Liver (tissue), 9 donors: ENCODE results near the gene RPL10A. TPM values are rescaled to one million over a fixed set of nuclear protein-coding genes. Genes with fewer than 3 reads are reported as not detected.
A peak's percentile ranks its signal among the peaks of the same experiment; 100 is the strongest.

Source experiments
- DNase-seq: peaks from one replicate; pipeline ENCODE4 v3.0.0-alpha.2; 2017; ENCODE audit warnings: low spot score
- H3K27ac ChIP-seq, 2 donors: one replicate each; pipeline ENCODE4 v1.7.0; 2013; ENCODE audit warnings: inconsistent platforms in 2 of 2, low read length in 2 of 2, control low read depth in 1 of 2, low read depth in 1 of 2, mild to moderate bottlenecking in 1 of 2
- H3K27me3 ChIP-seq, 4 donors: one replicate each; pipeline versions ENCODE4 v1.6.1 to v1.7.0; 2013; ENCODE audit warnings: low read length in 3 of 4, inconsistent platforms in 1 of 4, mild to moderate bottlenecking in 1 of 4, moderate library complexity in 1 of 4; ENCODE audit not compliant: control insufficient read depth in 4 of 4, insufficient read depth in 4 of 4
- H3K36me3 ChIP-seq, 4 donors: one replicate each; pipeline versions ENCODE4 v1.6.1 to v1.7.0; 2013; ENCODE audit warnings: low read length in 3 of 4, mild to moderate bottlenecking in 3 of 4, low read depth in 1 of 4, moderate library complexity in 1 of 4; ENCODE audit not compliant: control insufficient read depth in 4 of 4, insufficient read depth in 3 of 4
- H3K4me1 ChIP-seq, 4 donors: one replicate each; pipeline versions ENCODE4 v1.6.1 to v1.7.0; 2013; ENCODE audit warnings: low read length in 3 of 4, mild to moderate bottlenecking in 3 of 4, moderate library complexity in 1 of 4; ENCODE audit not compliant: control insufficient read depth in 4 of 4, insufficient read depth in 4 of 4
- H3K4me3 ChIP-seq, 3 donors: one replicate each; pipeline versions ENCODE4 v1.6.1 to v1.7.0; 2013; ENCODE audit warnings: low read length in 3 of 3, control low read depth in 1 of 3, low read depth in 1 of 3, mild to moderate bottlenecking in 1 of 3
- H3K9ac ChIP-seq, 2 donors: one replicate each; pipeline ENCODE4 v1.7.0; 2013; ENCODE audit warnings: low read length in 2 of 2, mild to moderate bottlenecking in 2 of 2, moderate library complexity in 2 of 2, control low read depth in 1 of 2, low read depth in 1 of 2
- H3K9me3 ChIP-seq, 4 donors: one replicate each; pipeline versions ENCODE4 v1.6.1 to v1.7.0; 2013; ENCODE audit warnings: low read length in 3 of 4; ENCODE audit not compliant: control insufficient read depth in 4 of 4
- EGR1 ChIP-seq, 2 donors: IDR thresholded peaks; 2 replicates each; pipeline ENCODE4 v1.6.1; 2016 to 2018; ENCODE audit warnings: antibody characterized with exemption in 2 of 2, low read depth in 2 of 2
- FOXA2 ChIP-seq: IDR thresholded peaks from 2 replicates; pipeline ENCODE4 v1.6.1; 2016; ENCODE audit warnings: antibody characterized with exemption
- HNF4G ChIP-seq: IDR thresholded peaks from 2 replicates; pipeline ENCODE4 v1.6.1; 2016; ENCODE audit warnings: antibody characterized with exemption
- JUND ChIP-seq, 2 donors: IDR thresholded peaks; 2 replicates each; pipeline ENCODE4 v1.6.1; 2016; ENCODE audit warnings: antibody characterized with exemption in 2 of 2
- NR2F2 ChIP-seq: IDR thresholded peaks from 2 replicates; pipeline ENCODE4 v1.6.1; 2016; ENCODE audit warnings: antibody characterized with exemption
- RAD21 ChIP-seq, 2 donors: IDR thresholded peaks; 2 replicates each; pipeline ENCODE4 v1.6.1; 2016; ENCODE audit warnings: antibody characterized with exemption in 2 of 2, mild to moderate bottlenecking in 2 of 2
- RXRA ChIP-seq, 2 donors: IDR thresholded peaks; 2 replicates each; pipeline ENCODE4 v1.6.1; 2017 to 2018; ENCODE audit warnings: antibody characterized with exemption in 2 of 2, mild to moderate bottlenecking in 1 of 2
- SP1 ChIP-seq: IDR thresholded peaks from 2 replicates; pipeline ENCODE4 v1.6.1; 2018; ENCODE audit warnings: antibody characterized with exemption, mild to moderate bottlenecking
- TAF1 ChIP-seq: conservative IDR thresholded peaks from 2 replicates; pipeline ENCODE4 v1.6.1; 2016; ENCODE audit warnings: antibody characterized with exemption, mild to moderate bottlenecking
- YY1 ChIP-seq: IDR thresholded peaks from 2 replicates; pipeline ENCODE4 v1.6.1; 2016; ENCODE audit warnings: antibody characterized with exemption, mild to moderate bottlenecking
- WGBS: extraction: QIAGEN DNeasy Blood & Tissue Kit; methylation state at CpG from one replicate; pipeline ENCODE4 v1.1.7; 2013; 5-methylcytosine and 5-hydroxymethylcytosine counted together
- polyA plus RNA-seq, 2 donors: library from polyadenylated mRNA; stranded (reverse) in 1 of 2; unstranded in 1 of 2; fragments of 200-250 nt in 1 of 2; fragments of >200 nt in 1 of 2; fragmentation: Nextera tagmentation in 1 of 2; extraction: Ambion mirVana in 1 of 2; gene quantifications; one replicate each; pipeline versions ENCODE4 v1.2.1 to v1.2.3, GENCODE V29; 2013 to 2015
- total RNA-seq, 2 donors: library from RNA; depleted of rRNA; stranded (reverse); fragments of >200 nt; gene quantifications; one replicate each; pipeline ENCODE4 v1.2.3, GENCODE V29; 2014
- TF ChIP-seq, protein P1 (sequence below): IDR thresholded peaks from 2 replicates; pipeline ENCODE4 v1.6.1; 2016; ENCODE audit warnings: antibody characterized with exemption
- TF ChIP-seq, protein P2 (sequence below): IDR thresholded peaks from 2 replicates; pipeline ENCODE4 v1.6.1; 2016; ENCODE audit warnings: antibody characterized with exemption
- TF ChIP-seq, protein P3 (sequence below): IDR thresholded peaks from 2 replicates; pipeline ENCODE4 v1.6.1; 2016; ENCODE audit warnings: antibody characterized with exemption
- TF ChIP-seq, protein P4 (sequence below): fragments of 150-350 bp; IDR thresholded peaks from 2 replicates; pipeline ENCODE4 v1.5.1; 2017; ENCODE audit warnings: improper control_type of control experiment, low read depth, low read length; ENCODE audit not compliant: missing input control
- TF ChIP-seq, protein P5 (sequence below): IDR thresholded peaks from 2 replicates; pipeline ENCODE4 v1.6.1; 2016; ENCODE audit warnings: antibody characterized with exemption, mild to moderate bottlenecking
- donor health status: healthy.
- donor health status: healthy.
- donor health status: healthy.
- donor health status: healthy.
- donor health status: healthy.

The RPL10A gene
- total and polyA plus RNA-seq, 4 donors = 213 to 1,235 (median 528) TPM

DNA sequence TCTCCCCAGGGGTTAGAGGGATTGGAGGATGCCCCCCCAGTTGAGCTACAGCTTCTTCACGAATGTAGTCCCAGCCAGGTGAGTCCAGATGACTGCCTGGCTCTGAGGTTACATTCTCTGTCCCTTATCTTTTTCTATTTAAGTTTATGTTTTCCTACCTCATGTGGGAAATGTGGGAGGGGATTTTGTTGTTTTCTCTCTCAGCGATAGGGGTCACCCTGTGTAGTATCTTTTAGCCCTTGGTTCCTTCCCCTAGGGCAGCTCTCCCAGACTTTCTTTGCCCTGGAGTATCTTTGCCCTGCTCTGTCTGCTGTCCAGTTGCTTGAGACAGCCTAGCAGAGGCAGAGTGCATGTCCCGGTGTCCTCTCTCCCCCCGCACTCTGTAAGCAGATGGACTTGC is 10.3 kb upstream of the RPL10A start:
- H3K27ac ChIP-seq = no peak overlapping the region
- H3K9me3 ChIP-seq = no peaks in the 10 kb centered on the region
- H3K4me1 ChIP-seq = peaks cover 0 to 7% (median 4%) of the 10 kb centered on the region in 4 donors
- 85% methylated on average over 4 of the region's 4 CpGs for WGBS
- H3K9ac ChIP-seq = no peak overlapping the region
- no peaks in the 10 kb centered on the region for H3K27me3 ChIP-seq
- TF ChIP-seq TAF1 = no peak
- TF ChIP-seq EGR1 (IDR thresholded peaks at IDR 0.05; ENCODE audit: low read depth in 2 of 2) = no peak
- TF ChIP-seq, protein P1, sequence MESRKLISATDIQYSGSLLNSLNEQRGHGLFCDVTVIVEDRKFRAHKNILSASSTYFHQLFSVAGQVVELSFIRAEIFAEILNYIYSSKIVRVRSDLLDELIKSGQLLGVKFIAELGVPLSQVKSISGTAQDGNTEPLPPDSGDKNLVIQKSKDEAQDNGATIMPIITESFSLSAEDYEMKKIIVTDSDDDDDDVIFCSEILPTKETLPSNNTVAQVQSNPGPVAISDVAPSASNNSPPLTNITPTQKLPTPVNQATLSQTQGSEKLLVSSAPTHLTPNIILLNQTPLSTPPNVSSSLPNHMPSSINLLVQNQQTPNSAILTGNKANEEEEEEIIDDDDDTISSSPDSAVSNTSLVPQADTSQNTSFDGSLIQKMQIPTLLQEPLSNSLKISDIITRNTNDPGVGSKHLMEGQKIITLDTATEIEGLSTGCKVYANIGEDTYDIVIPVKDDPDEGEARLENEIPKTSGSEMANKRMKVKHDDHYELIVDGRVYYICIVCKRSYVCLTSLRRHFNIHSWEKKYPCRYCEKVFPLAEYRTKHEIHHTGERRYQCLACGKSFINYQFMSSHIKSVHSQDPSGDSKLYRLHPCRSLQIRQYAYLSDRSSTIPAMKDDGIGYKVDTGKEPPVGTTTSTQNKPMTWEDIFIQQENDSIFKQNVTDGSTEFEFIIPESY = no peak
- TF ChIP-seq FOXA2 = no peak
- TF ChIP-seq, protein P2, sequence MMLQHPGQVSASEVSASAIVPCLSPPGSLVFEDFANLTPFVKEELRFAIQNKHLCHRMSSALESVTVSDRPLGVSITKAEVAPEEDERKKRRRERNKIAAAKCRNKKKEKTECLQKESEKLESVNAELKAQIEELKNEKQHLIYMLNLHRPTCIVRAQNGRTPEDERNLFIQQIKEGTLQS = no peak
- no peak for TF ChIP-seq JUND (IDR thresholded peaks at IDR 0.05)
- no peak for TF ChIP-seq HNF4G
- DNase-seq = no peak
- no peaks in the 10 kb centered on the region for H3K36me3 ChIP-seq
- no peak overlapping the region for H3K4me3 ChIP-seq

DNA sequence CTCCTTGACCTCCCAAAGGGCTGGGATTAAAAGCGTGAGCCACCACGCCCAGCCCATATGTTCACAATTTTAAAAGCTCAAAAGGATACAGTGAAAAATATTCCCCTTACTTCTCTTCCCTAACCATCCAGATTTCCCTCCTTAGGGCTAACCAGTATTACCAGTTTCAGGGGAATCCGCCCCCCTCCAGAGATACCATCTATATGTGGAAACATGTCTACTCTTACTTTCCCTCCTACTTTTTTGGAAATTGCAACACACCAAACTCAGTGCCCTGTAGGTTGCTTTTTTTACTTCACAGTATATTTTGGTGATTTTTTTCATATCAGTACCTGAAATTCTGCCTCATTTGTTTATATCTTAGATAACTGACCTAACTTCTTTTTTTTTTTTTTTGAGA is 6.9 kb upstream of the RPL10A start:
- WGBS = 98% methylated on average over 3 of the region's 3 CpGs
- DNase-seq = no peak
- Histone ChIP-seq H3K4me3 (no peak overlapping the region), H3K4me1 (peaks cover 0 to 2% (median 0%) of the 10 kb centered on the region in 4 donors), H3K9me3 (no peaks in the 10 kb centered on the region), H3K36me3 (no peaks in the 10 kb centered on the region), H3K9ac (no peak overlapping the region), H3K27ac (no peak overlapping the region), H3K27me3 (no peaks in the 10 kb centered on the region)
- TF ChIP-seq EGR1 (IDR thresholded peaks at IDR 0.05; ENCODE audit: low read depth in 2 of 2) = no peak
- TF ChIP-seq TAF1 = no peak
- TF ChIP-seq, protein P3, sequence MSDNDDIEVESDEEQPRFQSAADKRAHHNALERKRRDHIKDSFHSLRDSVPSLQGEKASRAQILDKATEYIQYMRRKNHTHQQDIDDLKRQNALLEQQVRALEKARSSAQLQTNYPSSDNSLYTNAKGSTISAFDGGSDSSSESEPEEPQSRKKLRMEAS = no peak
- TF ChIP-seq, protein P4, sequence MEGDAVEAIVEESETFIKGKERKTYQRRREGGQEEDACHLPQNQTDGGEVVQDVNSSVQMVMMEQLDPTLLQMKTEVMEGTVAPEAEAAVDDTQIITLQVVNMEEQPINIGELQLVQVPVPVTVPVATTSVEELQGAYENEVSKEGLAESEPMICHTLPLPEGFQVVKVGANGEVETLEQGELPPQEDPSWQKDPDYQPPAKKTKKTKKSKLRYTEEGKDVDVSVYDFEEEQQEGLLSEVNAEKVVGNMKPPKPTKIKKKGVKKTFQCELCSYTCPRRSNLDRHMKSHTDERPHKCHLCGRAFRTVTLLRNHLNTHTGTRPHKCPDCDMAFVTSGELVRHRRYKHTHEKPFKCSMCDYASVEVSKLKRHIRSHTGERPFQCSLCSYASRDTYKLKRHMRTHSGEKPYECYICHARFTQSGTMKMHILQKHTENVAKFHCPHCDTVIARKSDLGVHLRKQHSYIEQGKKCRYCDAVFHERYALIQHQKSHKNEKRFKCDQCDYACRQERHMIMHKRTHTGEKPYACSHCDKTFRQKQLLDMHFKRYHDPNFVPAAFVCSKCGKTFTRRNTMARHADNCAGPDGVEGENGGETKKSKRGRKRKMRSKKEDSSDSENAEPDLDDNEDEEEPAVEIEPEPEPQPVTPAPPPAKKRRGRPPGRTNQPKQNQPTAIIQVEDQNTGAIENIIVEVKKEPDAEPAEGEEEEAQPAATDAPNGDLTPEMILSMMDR = no peak
- no peak for TF ChIP-seq FOXA2
- TF ChIP-seq, protein P1 = no peak

DNA sequence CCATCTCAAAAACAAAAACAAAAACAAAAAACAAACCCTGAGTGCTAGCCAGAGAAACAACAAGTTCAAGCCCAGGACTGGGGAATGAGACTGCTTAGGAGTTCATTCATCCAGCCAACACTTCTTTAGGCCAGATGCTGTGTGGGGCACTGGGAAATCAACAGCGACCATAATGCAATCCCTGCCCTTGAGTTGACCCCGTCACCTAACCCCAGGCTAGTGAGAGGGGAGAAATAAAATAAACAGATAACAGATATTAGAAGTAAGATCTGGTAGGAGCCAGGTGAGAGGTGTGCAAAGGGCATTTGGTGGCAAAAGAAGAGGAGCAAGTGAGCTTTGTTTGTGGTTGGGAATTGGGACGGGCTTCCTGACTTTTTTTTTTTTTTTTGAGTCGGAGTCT is 4.9 kb upstream of the RPL10A start:
- H3K4me1 ChIP-seq = peaks cover 0 to 6% (median 0%) of the 10 kb centered on the region in 4 donors
- H3K27me3 ChIP-seq = no peaks in the 10 kb centered on the region
- 51% methylated on average over 4 of the region's 4 CpGs for WGBS
- no peaks in the 10 kb centered on the region for H3K36me3 ChIP-seq
- no peak overlapping the region for H3K27ac ChIP-seq
- DNase-seq = no peak
- no peaks in the 10 kb centered on the region for H3K9me3 ChIP-seq
- no peak overlapping the region for H3K4me3 ChIP-seq
- no peak overlapping the region for H3K9ac ChIP-seq
- no peak for TF ChIP-seq TAF1
- TF ChIP-seq FOXA2 = no peak
- TF ChIP-seq YY1 = no peak
- TF ChIP-seq JUND (IDR thresholded peaks at IDR 0.05) = peak in 1 of 2 donors; percentile 15
- TF ChIP-seq RAD21 (IDR thresholded peaks at IDR 0.05) = no peak
- no peak for TF ChIP-seq NR2F2
- TF ChIP-seq, protein P1 = no peak
- peak; percentile 12 for TF ChIP-seq SP1
- no peak for TF ChIP-seq HNF4G
- peak; percentile 55 to 72 for TF ChIP-seq RXRA (IDR thresholded peaks at IDR 0.05)
- TF ChIP-seq, protein P5, sequence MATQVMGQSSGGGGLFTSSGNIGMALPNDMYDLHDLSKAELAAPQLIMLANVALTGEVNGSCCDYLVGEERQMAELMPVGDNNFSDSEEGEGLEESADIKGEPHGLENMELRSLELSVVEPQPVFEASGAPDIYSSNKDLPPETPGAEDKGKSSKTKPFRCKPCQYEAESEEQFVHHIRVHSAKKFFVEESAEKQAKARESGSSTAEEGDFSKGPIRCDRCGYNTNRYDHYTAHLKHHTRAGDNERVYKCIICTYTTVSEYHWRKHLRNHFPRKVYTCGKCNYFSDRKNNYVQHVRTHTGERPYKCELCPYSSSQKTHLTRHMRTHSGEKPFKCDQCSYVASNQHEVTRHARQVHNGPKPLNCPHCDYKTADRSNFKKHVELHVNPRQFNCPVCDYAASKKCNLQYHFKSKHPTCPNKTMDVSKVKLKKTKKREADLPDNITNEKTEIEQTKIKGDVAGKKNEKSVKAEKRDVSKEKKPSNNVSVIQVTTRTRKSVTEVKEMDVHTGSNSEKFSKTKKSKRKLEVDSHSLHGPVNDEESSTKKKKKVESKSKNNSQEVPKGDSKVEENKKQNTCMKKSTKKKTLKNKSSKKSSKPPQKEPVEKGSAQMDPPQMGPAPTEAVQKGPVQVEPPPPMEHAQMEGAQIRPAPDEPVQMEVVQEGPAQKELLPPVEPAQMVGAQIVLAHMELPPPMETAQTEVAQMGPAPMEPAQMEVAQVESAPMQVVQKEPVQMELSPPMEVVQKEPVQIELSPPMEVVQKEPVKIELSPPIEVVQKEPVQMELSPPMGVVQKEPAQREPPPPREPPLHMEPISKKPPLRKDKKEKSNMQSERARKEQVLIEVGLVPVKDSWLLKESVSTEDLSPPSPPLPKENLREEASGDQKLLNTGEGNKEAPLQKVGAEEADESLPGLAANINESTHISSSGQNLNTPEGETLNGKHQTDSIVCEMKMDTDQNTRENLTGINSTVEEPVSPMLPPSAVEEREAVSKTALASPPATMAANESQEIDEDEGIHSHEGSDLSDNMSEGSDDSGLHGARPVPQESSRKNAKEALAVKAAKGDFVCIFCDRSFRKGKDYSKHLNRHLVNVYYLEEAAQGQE = no peak
